Prostate gland (tissue), 2 donors: ENCODE data around the gene MYH9.

Experiments used
- CTCF ChIP-seq, 4 experiments: fragments of 200-600 bp in 2 of 4; fragments of 450-650 bp in 2 of 4; sonication (generic) in 2 of 4; IDR thresholded peaks; 1 replicate in 3 of 4; 2 replicates in 1 of 4; pipeline ENCODE4 v1.5.1; 2016 to 2019; ENCODE audit warnings: antibody characterized with exemption in 4 of 4, mild to moderate bottlenecking in 2 of 4, moderate library complexity in 2 of 4
- POLR2A ChIP-seq: fragments of 450-650 bp; IDR thresholded peaks from one replicate; pipeline ENCODE4 v1.6.1; 2016; ENCODE audit warnings: antibody characterized with exemption, mild to moderate bottlenecking

- no peak for TF ChIP-seq CTCF (IDR thresholded peaks at IDR 0.05)
- no peak for TF ChIP-seq POLR2A
These were observed 26.8 kb downstream of the MYH9 start for GRCh38 chr22:36360871-36361383.
